H1 (cell line): ENCODE data around the gene RASGRF1. TPM values are rescaled to one million over a fixed set of nuclear protein-coding genes. Genes with fewer than 3 reads are reported as not detected.

Experiments used
- CTBP2 ChIP-seq: IDR thresholded peaks from 2 replicates; pipeline ENCODE4 v1.7.0; 2011; ENCODE audit warnings: borderline replicate concordance, mild to moderate bottlenecking, moderate library complexity, mixed read lengths, low read length; ENCODE audit not compliant: insufficient read depth, insufficient read length
- CTCF ChIP-seq, 3 experiments: IDR thresholded peaks; 1 replicate in 2 of 3; 2 replicates in 1 of 3; pipeline versions ENCODE4 v1.5.1 to v1.6.1; 2011; ENCODE audit warnings: low read length in 3 of 3, mild to moderate bottlenecking in 3 of 3, inconsistent platforms in 2 of 3, low read depth in 1 of 3, moderate library complexity in 1 of 3; ENCODE audit not compliant: insufficient read depth in 1 of 3; ENCODE audit errors: control extremely low read depth in 1 of 3
- JUN ChIP-seq: IDR thresholded peaks from 2 replicates; pipeline ENCODE4 v1.6.1; 2011; ENCODE audit warnings: low read depth, mild to moderate bottlenecking, improper control_type of control experiment, low read length
- RBBP5 ChIP-seq: IDR thresholded peaks from 2 replicates; pipeline ENCODE4 v1.7.1; 2012; ENCODE audit warnings: low read depth, mild to moderate bottlenecking, inconsistent platforms, low read length, moderate library complexity, borderline replicate concordance
- SIRT6 ChIP-seq: IDR thresholded peaks from one replicate; pipeline ENCODE4 v1.7.1; 2012; ENCODE audit warnings: low read length, inconsistent platforms
- polyA plus RNA-seq, 7 experiments: library from polyadenylated mRNA; depleted of rRNA in 3 of 7; stranded (reverse) in 5 of 7; unstranded in 2 of 7; fragments of >200 nt in 5 of 7; fragments of 200-250 nt in 2 of 7; gene quantifications; 1 replicate in 5 of 7; 2 replicates in 1 of 7; 4 replicates in 1 of 7; pipeline versions ENCODE4 v1.2.1 to v1.2.3, GENCODE V29; 2011 to 2013; ENCODE audit warnings: missing spikeins in 2 of 7, mixed read lengths in 2 of 7
- total RNA-seq: library from RNA; stranded (reverse); fragmentation: NEBNext Ultra II Directional; extraction: Animal tissue kit (Norgen Biotek cat#: 25700); gene quantifications from 2 replicates; pipeline ENCODE4 v1.2.1, GENCODE V29; 2021

The RASGRF1 gene
- total and polyA plus RNA-seq, 2 of the 8 experiments (the other 6 are each of a cell fraction or from before 2014, with no cell fraction given): 0.42 to 0.67 TPM

GRCh38 chr15:78946493-78946892 lies 144.1 kb downstream of the RASGRF1 start (continued):
- TF ChIP-seq CTBP2: no peak
- no peak for TF ChIP-seq JUN
- TF ChIP-seq RBBP5: no peak
- TF ChIP-seq SIRT6: no peak
- no peak for TF ChIP-seq CTCF (IDR thresholded peaks at IDR 0.05; ENCODE audit: control extremely low read depth in 1 of 3, insufficient read depth in 1 of 3, low read depth in 1 of 3, low read length in 3 of 3)
- TF ChIP-seq, all 59 proteins: peak for 0
